Mesothelial cell of epicardium (in vitro differentiated cells): ENCODE data around the gene CDH19. TPM values are rescaled to one million over a fixed set of nuclear protein-coding genes. Genes with fewer than 3 reads are reported as not detected.

Source experiments
- DNase-seq, 2 experiments: peaks; one replicate each; pipeline ENCODE4 v3.0.0; 2021; ENCODE audit warnings: low spot score in 2 of 2; ENCODE audit not compliant: unreplicated experiment in 2 of 2
- H3K27ac Mint-ChIP-seq: 2 replicates; pipeline ENCODE4 v1.8.0; 2021; ENCODE audit warnings: mixed read lengths
- H3K27me3 Mint-ChIP-seq: 2 replicates; pipeline ENCODE4 v1.8.0; 2021; ENCODE audit warnings: low read depth, mixed read lengths
- H3K36me3 Mint-ChIP-seq: 2 replicates; pipeline ENCODE4 v1.8.0; 2021; ENCODE audit warnings: mixed read lengths
- H3K4me1 Mint-ChIP-seq: 2 replicates; pipeline ENCODE4 v1.8.0; 2021; ENCODE audit warnings: mixed read lengths
- H3K4me3 Mint-ChIP-seq: 2 replicates; pipeline ENCODE4 v1.8.0; 2021; ENCODE audit warnings: mild to moderate bottlenecking, moderate library complexity, mixed read lengths
- H3K9me3 Mint-ChIP-seq: 2 replicates; pipeline ENCODE4 v1.8.0; 2021; ENCODE audit warnings: mixed read lengths
- total RNA-seq: library from RNA; stranded (reverse); gene quantifications from 3 replicates; pipeline ENCODE4 v1.2.1, GENCODE V29; 2021
- TF ChIP-seq, protein P1 (sequence below): fragments of 200-600 bp; sonication (generic); IDR thresholded peaks from one replicate; pipeline ENCODE4 v1.5.0; 2021; ENCODE audit warnings: antibody characterized with exemption; ENCODE audit not compliant: unreplicated experiment

Gene CDH19
- total RNA-seq, 1 donor from 2014 or later = not detected

DNA sequence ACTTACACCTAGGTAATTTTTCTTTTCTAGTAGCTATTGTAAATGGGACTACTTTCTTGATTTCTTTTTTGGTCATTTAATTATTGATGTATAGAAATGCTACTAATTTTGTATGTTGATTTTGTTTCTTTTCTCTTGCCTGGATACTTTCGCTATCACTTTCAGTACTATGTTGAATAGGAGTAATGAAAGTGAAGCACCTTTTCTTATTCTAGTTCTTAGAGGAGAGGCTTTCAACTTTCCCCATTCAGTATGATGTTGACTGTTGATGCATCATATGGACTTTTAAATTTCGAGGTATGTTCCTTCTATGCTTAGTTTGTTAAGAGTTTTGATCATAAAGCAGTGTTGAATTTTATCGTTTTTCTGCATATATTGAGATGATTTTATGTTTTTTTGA is 142.5 kb downstream of the CDH19 start:
- Mint-ChIP-seq H3K36me3 (no peaks in the 10 kb centered on the region), H3K27ac (no peak overlapping the region), H3K4me3 (no peak overlapping the region), H3K9me3 (no peaks in the 10 kb centered on the region), H3K27me3 (peaks cover 4% of the 10 kb centered on the region), H3K4me1 (peaks cover under 1% of the 10 kb centered on the region)
- TF ChIP-seq, protein P1, sequence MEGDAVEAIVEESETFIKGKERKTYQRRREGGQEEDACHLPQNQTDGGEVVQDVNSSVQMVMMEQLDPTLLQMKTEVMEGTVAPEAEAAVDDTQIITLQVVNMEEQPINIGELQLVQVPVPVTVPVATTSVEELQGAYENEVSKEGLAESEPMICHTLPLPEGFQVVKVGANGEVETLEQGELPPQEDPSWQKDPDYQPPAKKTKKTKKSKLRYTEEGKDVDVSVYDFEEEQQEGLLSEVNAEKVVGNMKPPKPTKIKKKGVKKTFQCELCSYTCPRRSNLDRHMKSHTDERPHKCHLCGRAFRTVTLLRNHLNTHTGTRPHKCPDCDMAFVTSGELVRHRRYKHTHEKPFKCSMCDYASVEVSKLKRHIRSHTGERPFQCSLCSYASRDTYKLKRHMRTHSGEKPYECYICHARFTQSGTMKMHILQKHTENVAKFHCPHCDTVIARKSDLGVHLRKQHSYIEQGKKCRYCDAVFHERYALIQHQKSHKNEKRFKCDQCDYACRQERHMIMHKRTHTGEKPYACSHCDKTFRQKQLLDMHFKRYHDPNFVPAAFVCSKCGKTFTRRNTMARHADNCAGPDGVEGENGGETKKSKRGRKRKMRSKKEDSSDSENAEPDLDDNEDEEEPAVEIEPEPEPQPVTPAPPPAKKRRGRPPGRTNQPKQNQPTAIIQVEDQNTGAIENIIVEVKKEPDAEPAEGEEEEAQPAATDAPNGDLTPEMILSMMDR = no peak
- DNase-seq = no peak

DNA sequence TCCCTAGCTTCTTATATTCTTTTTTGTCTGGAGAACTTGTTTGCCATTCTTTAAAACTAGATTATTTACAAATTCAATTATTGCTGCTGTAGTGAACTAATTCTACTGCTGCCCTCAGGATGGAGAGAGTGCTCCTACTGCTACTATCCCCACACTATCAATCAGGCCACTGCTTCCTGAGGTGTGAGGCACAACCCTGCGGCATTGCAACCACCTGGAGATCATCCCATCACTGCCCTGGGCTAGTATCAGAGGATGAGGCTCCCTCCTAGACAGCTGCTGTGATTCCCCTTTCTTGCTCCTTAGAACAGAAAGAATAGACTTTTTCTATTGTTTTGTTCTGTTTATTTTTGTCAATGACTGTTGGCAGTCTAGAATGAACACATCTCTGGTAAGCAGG is 146.6 kb downstream of the CDH19 start:
- no peak overlapping the region for H3K27ac Mint-ChIP-seq
- no peaks in the 10 kb centered on the region for H3K36me3 Mint-ChIP-seq
- TF ChIP-seq, protein P1 = no peak
- no peaks in the 10 kb centered on the region for H3K9me3 Mint-ChIP-seq
- H3K27me3 Mint-ChIP-seq = peaks cover 4% of the 10 kb centered on the region
- no peak overlapping the region for H3K4me3 Mint-ChIP-seq
- DNase-seq = no peak
- H3K4me1 Mint-ChIP-seq = no peaks in the 10 kb centered on the region
